PFSK-1 (cell line): ENCODE measurements around the gene ALDH4A1.

ENCODE experiments used
- FOXP2 ChIP-seq: optimal IDR thresholded peaks from 2 replicates; pipeline ENCODE3; 2011; ENCODE audit warnings: borderline replicate concordance, control low read depth, inconsistent platforms; ENCODE audit not compliant: insufficient read depth; ENCODE audit errors: extremely low read length, extremely low read depth
- POLR2AphosphoS5 ChIP-seq: IDR thresholded peaks from 2 replicates; pipeline ENCODE4 v1.6.1; 2012; ENCODE audit warnings: low read depth, mild to moderate bottlenecking, control low read depth, low read length, moderate library complexity
- REST ChIP-seq, 2 experiments: IDR thresholded peaks; 2 replicates each; pipeline versions ENCODE4 v1.6.1 to v1.8.0; 2011 to 2012; ENCODE audit warnings: low read depth in 2 of 2, low read length in 2 of 2, control low read depth in 1 of 2, inconsistent platforms in 1 of 2, mild to moderate bottlenecking in 1 of 2, moderate library complexity in 1 of 2; ENCODE audit not compliant: insufficient read depth in 1 of 2
- SIN3A ChIP-seq: IDR thresholded peaks from 2 replicates; pipeline ENCODE4 v1.6.1; 2012; ENCODE audit warnings: mild to moderate bottlenecking, low read length, moderate library complexity, borderline replicate concordance; ENCODE audit not compliant: insufficient read depth
- TAF1 ChIP-seq: IDR thresholded peaks from 2 replicates; pipeline ENCODE4 v1.6.1; 2012; ENCODE audit warnings: low read length, control low read depth, borderline replicate concordance; ENCODE audit not compliant: insufficient read depth

ALDH4A1 gene

GRCh38 chr1:18913065-18913835 lies 10.9 kb upstream of the ALDH4A1 start:
- 0 out of 4 replicates have a peak, but pooled peaks of 1 of the 2 experiments have one; percentile 20 for TF ChIP-seq REST (IDR thresholded peaks at IDR 0.05; ENCODE audit: insufficient read depth in 1 of 2, low read depth in 2 of 2, low read length in 2 of 2)
- TF ChIP-seq FOXP2: peak; percentile 67
- no peak for TF ChIP-seq SIN3A
- TF ChIP-seq TAF1: no peak
- TF ChIP-seq POLR2AphosphoS5: no peak

GRCh38 chr1:18912550-18912949 lies 10.2 kb upstream of the ALDH4A1 start:
- TF ChIP-seq REST (IDR thresholded peaks at IDR 0.05; ENCODE audit: insufficient read depth in 1 of 2, low read depth in 2 of 2, low read length in 2 of 2) (no peak), FOXP2 (no peak), TAF1 (no peak), SIN3A (no peak), POLR2AphosphoS5 (no peak)

GRCh38 chr1:18908911-18909771 lies 6.8 kb upstream of the ALDH4A1 start:
- TF ChIP-seq FOXP2 (no peak), REST (IDR thresholded peaks at IDR 0.05; ENCODE audit: insufficient read depth in 1 of 2, low read depth in 2 of 2, low read length in 2 of 2) (no peak), POLR2AphosphoS5 (no peak), SIN3A (no peak), TAF1 (no peak)

GRCh38 chr1:18907917-18908845 lies 5.8 kb upstream of the ALDH4A1 start:
- TF ChIP-seq POLR2AphosphoS5 (no peak), SIN3A (no peak), FOXP2 (no peak), TAF1 (no peak), REST (IDR thresholded peaks at IDR 0.05; ENCODE audit: insufficient read depth in 1 of 2, low read depth in 2 of 2, low read length in 2 of 2) (no peak)
